GM04504 (cell line): ENCODE results near the gene ADM5.
A peak's percentile ranks its signal among the peaks of the same experiment; 100 is the strongest.

Source experiments
- DNase-seq: peaks from one replicate; pipeline ENCODE4 v3.0.0-alpha.2; 2012; ENCODE audit warnings: low read depth

Gene ADM5

GRCh38 chr19:49680421-49681351, 8.7 kb upstream of the ADM5 start:
- DNase-seq = peak; percentile 53

- DNase-seq = no peak
Observed at GRCh38 chr19:49681830-49682229, 7.6 kb upstream of the ADM5 start.

GRCh38 chr19:49682274-49682673, 7.1 kb upstream of the ADM5 start:
- DNase-seq = no peak

- DNase-seq = no peak
Observed at GRCh38 chr19:49683814-49684250, 5.6 kb upstream of the ADM5 start.

- DNase-seq = no peak
Observed at GRCh38 chr19:49684251-49684982, 5.0 kb upstream of the ADM5 start.

GRCh38 chr19:49684983-49685553, 4.3 kb upstream of the ADM5 start:
- no peak for DNase-seq

- DNase-seq = no peak
Observed at GRCh38 chr19:49685845-49686332, 3.5 kb upstream of the ADM5 start.

GRCh38 chr19:49686503-49687088, 2.8 kb upstream of the ADM5 start:
- DNase-seq = no peak

- no peak for DNase-seq
Observed at GRCh38 chr19:49687150-49687549, 2.2 kb upstream of the ADM5 start.

GRCh38 chr19:49687566-49688316, 1.7 kb upstream of the ADM5 start:
- no peak for DNase-seq

GRCh38 chr19:49688531-49689132, 762 bp upstream of the ADM5 start:
- DNase-seq = no peak

- DNase-seq = no peak
Observed at GRCh38 chr19:49690079-49690655, 773 bp downstream of the ADM5 start.

- DNase-seq = no peak
Observed at GRCh38 chr19:49690656-49691242, 1.4 kb downstream of the ADM5 start, which contains the start of gene CPT1C. CPT1C (plus strand) TSS chr19:49691116; CDS start chr19:49692253, 1,137 bp downstream.

GRCh38 chr19:49691243-49692146, 2.1 kb downstream of the ADM5 start:
- DNase-seq = no peak

- no peak for DNase-seq
Observed at GRCh38 chr19:49692147-49692506, 2.7 kb downstream of the ADM5 start.

- DNase-seq = no peak
Observed at GRCh38 chr19:49696115-49696514, 6.7 kb downstream of the ADM5 start.

- DNase-seq = no peak
Observed at GRCh38 chr19:49696865-49697264, 7.5 kb downstream of the ADM5 start.

- DNase-seq = no peak
Observed at GRCh38 chr19:49699364-49699763, 10.0 kb downstream of the ADM5 start.

- DNase-seq = no peak
Observed at GRCh38 chr19:49700563-49700962, 11.2 kb downstream of the ADM5 start.
